Heart right ventricle (tissue), 16 donors: ENCODE results near the gene GBP1. TPM values are rescaled to one million over a fixed set of nuclear protein-coding genes. Genes with fewer than 3 reads are reported as not detected.
A peak's percentile ranks its signal among the peaks of the same experiment; 100 is the strongest.
"Not testable (repeated sequence)": the region's sequence is repeated elsewhere in the genome, so short reads cannot be mapped to it uniquely, and the experiment has no call there.

ENCODE experiments used
- ATAC-seq, 8 donors: fragments of 200-7000 bp; cut with Tn5 transposase; one replicate each; pipeline ENCODE4 v1.9.1; 2020; ENCODE audit warnings: mild to moderate bottlenecking in 8 of 8, moderate library complexity in 8 of 8, moderate number of reproducible peaks in 1 of 8
- DNase-seq, 2 donors: peaks; one replicate each; pipeline ENCODE4 v3.0.0-alpha.2; 2020
- H3K27ac ChIP-seq, 10 donors: fragments of 200-600 bp; sonication (generic) in 2 of 10; one replicate each; pipeline versions ENCODE4 v1.5.0 to v1.8.0; 2020 to 2022; ENCODE audit warnings: mild to moderate bottlenecking in 3 of 10
- H3K27me3 ChIP-seq, 7 donors: fragments of 200-600 bp; one replicate each; pipeline ENCODE4 v1.8.0; 2021 to 2022; ENCODE audit warnings: mild to moderate bottlenecking in 2 of 7
- H3K36me3 ChIP-seq, 9 donors: fragments of 200-600 bp; sonication (generic) in 1 of 9; one replicate each; pipeline versions ENCODE4 v1.5.0 to v1.8.0; 2020 to 2022; ENCODE audit warnings: mild to moderate bottlenecking in 2 of 9
- H3K4me1 ChIP-seq, 9 donors: fragments of 200-600 bp; sonication (generic) in 1 of 9; one replicate each; pipeline versions ENCODE4 v1.5.0 to v1.8.0; 2020 to 2022; ENCODE audit warnings: mild to moderate bottlenecking in 4 of 9
- H3K4me3 ChIP-seq, 10 donors: fragments of 200-600 bp; sonication (generic) in 2 of 10; one replicate each; pipeline versions ENCODE4 v1.5.0 to v1.8.0; 2020 to 2022; ENCODE audit warnings: mild to moderate bottlenecking in 7 of 10, moderate library complexity in 2 of 10
- H3K9me3 ChIP-seq, 11 donors: fragments of 200-600 bp in 10 of 11; sonication (generic) in 2 of 11; one replicate each; pipeline versions ENCODE4 v1.5.0 to v1.8.0; 2013 to 2022; ENCODE audit warnings: mild to moderate bottlenecking in 2 of 11, control low read depth in 1 of 11, moderate library complexity in 1 of 11
- CTCF ChIP-seq, 9 donors: fragments of 200-600 bp; sonication (generic) in 2 of 9; IDR thresholded peaks; one replicate each; pipeline versions ENCODE4 v1.5.0 to v1.8.0; 2021 to 2022; ENCODE audit warnings: antibody characterized with exemption in 9 of 9, mild to moderate bottlenecking in 5 of 9, moderate library complexity in 1 of 9
- WGBS, 2 donors: extraction: QIAGEN DNeasy Blood & Tissue Kit; methylation state at CpG; one replicate each; pipeline ENCODE4 v1.1.7; 2013; ENCODE audit warnings: inconsistent platforms in 1 of 2; 5-methylcytosine and 5-hydroxymethylcytosine counted together
- intact Hi-C, 10 donors: fragments of 100-400 bp; cut with DNase I; formaldehyde crosslinking; loops; one replicate each; pipeline versions ENCODE4 v1.11.1 to v1.14.2; 2022
- polyA plus RNA-seq, 2 donors: library from polyadenylated mRNA; stranded (reverse); fragments of 200-250 nt; gene quantifications; one replicate each; pipeline ENCODE4 v1.2.3, GENCODE V29; 2013
- total RNA-seq, 10 donors: library from RNA; stranded (reverse); fragmentation: NEBNext Ultra II Directional in 3 of 10; extraction: Animal tissue kit (Norgen Biotek cat#: 25700) in 3 of 10; gene quantifications; one replicate each; pipeline versions ENCODE4 v1.2.1 to v1.2.4, GENCODE V29; 2021 to 2023
- donor health status: Arrhythmogenic right ventricular cardiomyopathy.
- donor health status: ischemic (EF 13 %, LVEDD 7.1; RV severe dilation, severe dysfunction).
- donor health status: healthy with polysubstance abuse.
- donor health status: DM: no; HTN: yes; CAD: no.
- donor health status: DM: no; HTN: no; CAD: no.
- donor health status: ischemic (EF 25% LVEDD 6.9; RV normal size, moderate dysfunction).
- donor health status: ischemic (EF 25% LVEDD 5.7; RV mildly dilated, moderate dysfunction).
- donor health status: healthy.
- donor health status: DM: yes; HTN: yes; CAD: no.
- donor health status: Ischemic cardiomyopathy.
- donor health status: ischemic (EF 35%, LVEDD 5.7; RV mildly dilated, moderate dysfunction).
- donor health status: nonischemic (EF 11% LVEDD 7.7; RV severe dilation, severe dysfunction).
- donor health status: DM: yes; HTN: yes; CAD: no.
- donor health status: PGD.
- donor health status: ischemic (EF 29% LVEDD 5.4; RV normal size, mild dysfunction).
- donor health status: nonischemic (EF 23%, LVEDD 6.1; RV moderate dilation, normal function).

The GBP1 gene
- total and polyA plus RNA-seq, 12 donors: 4.1 to 119 (median 9.0) TPM

GRCh38 chr1:89087241-89087640, 22.2 kb upstream of the GBP1 start:
- intact Hi-C loops: loop anchor here in 6 of 10 donors (2.0 to 10.0 kb wide), 8 partner anchors 82 to 370 kb away; no protein-coding TSS in a partner anchor

GRCh38 chr1:89085781-89086180, 20.8 kb upstream of the GBP1 start:
- Histone ChIP-seq H3K36me3 (no peaks in the 10 kb centered on the region), H3K4me3 (no peak overlapping the region), H3K27ac (no peak overlapping the region), H3K9me3 (peaks cover 0 to 2% (median 0%) of the 10 kb centered on the region in 11 donors), H3K27me3 (no peaks in the 10 kb centered on the region), H3K4me1 (peaks cover 0 to 11% (median under 1%) of the 10 kb centered on the region in 9 donors)
- peak in 8 of 9 donors; percentile 60 to 91 (median 68) for TF ChIP-seq CTCF (IDR thresholded peaks at IDR 0.05)
- intact Hi-C loops: loop anchor here in 7 of 10 donors (1.0 to 10.0 kb wide), 10 partner anchors 81 to 372 kb away; no protein-coding TSS in a partner anchor
- DNase-seq (peak in 1 of 2 donors; percentile 76), ATAC-seq (peak in 4 of 8 donors; percentile 67 to 82 (median 69))

More at GRCh38 chr1:89087241-89087640, 22.2 kb upstream of the GBP1 start:
- ATAC-seq: no peak
- Histone ChIP-seq H3K4me1 (no peaks in the 10 kb centered on the region), H3K9me3 (no peaks in the 10 kb centered on the region), H3K36me3 (no peaks in the 10 kb centered on the region), H3K4me3 (no peak overlapping the region), H3K27me3 (no peaks in the 10 kb centered on the region), H3K27ac (no peak overlapping the region)
- WGBS, 2 donors: 70 to 71% methylated on average over 8 of the region's 8 CpGs
- DNase-seq: no peak
- TF ChIP-seq CTCF (IDR thresholded peaks at IDR 0.05): no peak

- no peak for TF ChIP-seq CTCF (IDR thresholded peaks at IDR 0.05)
- Histone ChIP-seq H3K9me3 (peaks cover 0 to 18% (median 7%) of the 10 kb centered on the region in 11 donors), H3K4me3 (peak overlapping the region in 1 of 10 donors; percentile 7), H3K36me3 (no peaks in the 10 kb centered on the region), H3K27me3 (no peaks in the 10 kb centered on the region), H3K27ac (peak overlapping the region in 8 of 10 donors; percentile 12 to 83 (median 53)), H3K4me1 (peaks cover 0 to 11% (median 5%) of the 10 kb centered on the region in 9 donors)
- intact Hi-C loops: loop anchor here in 5 of 10 donors (5.0 to 10.0 kb wide), 4 partner anchors 76 to 374 kb away; no protein-coding TSS in a partner anchor
- 50 to 53% methylated on average over 3 of the region's 3 CpGs for WGBS, 2 donors
- ATAC-seq (peak in 5 of 8 donors; percentile 43 to 81 (median 75)), DNase-seq (no peak)
Observed at GRCh38 chr1:89081005-89081404, 16.0 kb upstream of the GBP1 start.

- 93 to 94% methylated on average over 7 of the region's 7 CpGs for WGBS, 2 donors
Observed at GRCh38 chr1:89080068-89080467, 15.1 kb upstream of the GBP1 start.

GRCh38 chr1:89072466-89073065, 7.6 kb upstream of the GBP1 start:
- H3K27me3 ChIP-seq, H3K27ac ChIP-seq, H3K36me3 ChIP-seq, H3K4me3 ChIP-seq, DNase-seq, intact Hi-C loops, ATAC-seq: not testable (repeated sequence)
- H3K9me3 ChIP-seq: peaks cover 0 to 17% (median 3%) of the 10 kb centered on the region in 11 donors
- WGBS, 2 donors: 67 to 78% methylated on average over 8 of the region's 8 CpGs
- H3K4me1 ChIP-seq: peaks cover 0 to 20% (median 2%) of the 10 kb centered on the region in 9 donors

More at GRCh38 chr1:89080068-89080467, 15.1 kb upstream of the GBP1 start:
- not testable (repeated sequence) for H3K36me3 ChIP-seq, H3K4me3 ChIP-seq, DNase-seq, H3K27me3 ChIP-seq, ATAC-seq
- intact Hi-C loops: loop anchor here in 5 of 10 donors (5.0 to 10.0 kb wide), 4 partner anchors 75 to 375 kb away; no protein-coding TSS in a partner anchor
- Histone ChIP-seq H3K9me3 (peaks cover 0 to 18% (median 7%) of the 10 kb centered on the region in 11 donors), H3K4me1 (peaks cover 0 to 11% (median 5%) of the 10 kb centered on the region in 9 donors), H3K27ac (peak overlapping the region in 7 of 10 donors; percentile 3 to 83 (median 56))
